Tibial nerve (tissue), 4 donors: ENCODE results near the gene OXCT1.

Experiments used
- EP300 ChIP-seq, 2 donors: sonication (generic); formaldehyde crosslinking; IDR thresholded peaks; one replicate each; pipeline ENCODE4 v1.6.1; 2017; ENCODE audit warnings: antibody characterized with exemption in 2 of 2, mild to moderate bottlenecking in 1 of 2
- POLR2A ChIP-seq, 2 donors: fragments of 450-650 bp; IDR thresholded peaks; one replicate each; pipeline ENCODE4 v1.6.1; 2017; ENCODE audit warnings: antibody characterized with exemption in 2 of 2, mild to moderate bottlenecking in 2 of 2, moderate library complexity in 2 of 2
- TF ChIP-seq, protein P1 (sequence below), 5 experiments: fragments of 200-600 bp in 3 of 5; fragments of 450-650 bp in 2 of 5; sonication (generic) in 3 of 5; IDR thresholded peaks; one replicate each; pipeline ENCODE4 v1.5.1; 2016 to 2019; ENCODE audit warnings: antibody characterized with exemption in 5 of 5, mild to moderate bottlenecking in 3 of 5, moderate library complexity in 2 of 5

DNA sequence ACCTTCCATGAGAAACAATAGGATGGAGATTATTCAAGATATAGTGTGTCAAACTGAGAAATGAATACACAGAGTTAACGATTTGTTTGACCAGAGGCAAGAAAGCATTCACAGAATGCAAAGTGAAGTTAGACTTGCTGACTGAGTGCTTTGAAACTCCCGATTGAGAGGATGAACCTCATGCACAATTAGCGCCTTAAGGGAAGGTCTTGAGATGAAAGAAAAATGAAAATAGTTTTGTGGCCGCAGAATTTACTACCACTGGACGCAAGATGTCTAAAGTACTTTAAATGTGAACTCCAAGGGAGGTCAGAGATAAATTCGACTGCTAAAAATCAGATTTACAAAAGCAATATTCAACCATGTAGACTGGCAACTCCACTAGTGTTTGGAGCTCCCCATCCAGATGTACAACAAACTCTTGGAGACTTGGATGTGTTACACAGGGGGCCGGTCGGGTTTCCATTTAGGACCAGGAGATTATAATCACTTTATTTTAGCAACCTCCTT lies 33.2 kb upstream of the OXCT1 start:
- TF ChIP-seq, protein P1, sequence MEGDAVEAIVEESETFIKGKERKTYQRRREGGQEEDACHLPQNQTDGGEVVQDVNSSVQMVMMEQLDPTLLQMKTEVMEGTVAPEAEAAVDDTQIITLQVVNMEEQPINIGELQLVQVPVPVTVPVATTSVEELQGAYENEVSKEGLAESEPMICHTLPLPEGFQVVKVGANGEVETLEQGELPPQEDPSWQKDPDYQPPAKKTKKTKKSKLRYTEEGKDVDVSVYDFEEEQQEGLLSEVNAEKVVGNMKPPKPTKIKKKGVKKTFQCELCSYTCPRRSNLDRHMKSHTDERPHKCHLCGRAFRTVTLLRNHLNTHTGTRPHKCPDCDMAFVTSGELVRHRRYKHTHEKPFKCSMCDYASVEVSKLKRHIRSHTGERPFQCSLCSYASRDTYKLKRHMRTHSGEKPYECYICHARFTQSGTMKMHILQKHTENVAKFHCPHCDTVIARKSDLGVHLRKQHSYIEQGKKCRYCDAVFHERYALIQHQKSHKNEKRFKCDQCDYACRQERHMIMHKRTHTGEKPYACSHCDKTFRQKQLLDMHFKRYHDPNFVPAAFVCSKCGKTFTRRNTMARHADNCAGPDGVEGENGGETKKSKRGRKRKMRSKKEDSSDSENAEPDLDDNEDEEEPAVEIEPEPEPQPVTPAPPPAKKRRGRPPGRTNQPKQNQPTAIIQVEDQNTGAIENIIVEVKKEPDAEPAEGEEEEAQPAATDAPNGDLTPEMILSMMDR (IDR thresholded peaks at IDR 0.05) = no peak
- TF ChIP-seq EP300 (IDR thresholded peaks at IDR 0.05) (no peak), POLR2A (IDR thresholded peaks at IDR 0.05) (no peak)
